OCI-LY3 (cell line): ENCODE measurements around the gene SOCS7.

Experiments used
- CTCF ChIP-seq: fragments of 200-600, 300-600 bp; sonication (generic); IDR thresholded peaks from 2 replicates; pipeline ENCODE4 v1.5.1; 2014; ENCODE audit warnings: antibody characterized with exemption, low read length, low read depth
- EZH2phosphoT487 ChIP-seq: fragments of 200-600 bp; shearing (Covaris generic); IDR thresholded peaks from 2 replicates; pipeline ENCODE4 v1.6.1; 2018; ENCODE audit warnings: antibody characterized with exemption, mixed run types, low read depth

GRCh38 chr17:38435795-38436194 is 84.2 kb downstream of the SOCS7 start:
- TF ChIP-seq CTCF (no peak), EZH2phosphoT487 (no peak)
